ENCODE measurements around the gene PXMP4.
A peak's percentile ranks its signal among the peaks of the same experiment; 100 is the strongest.

Gene PXMP4

GRCh38 chr20:33697129-33697528 is 23.0 kb downstream of the PXMP4 start:
- Histone ChIP-seq H3K27me3 (ENCODE audit: control insufficient read depth, insufficient read depth, low read length) (no peaks in the 10 kb centered on the region), H3K4me3 (ENCODE audit: low read depth, low read length) (no peak overlapping the region), H3K9ac (ENCODE audit: low read depth, low read length) (no peak overlapping the region), H3K36me3 (ENCODE audit: control insufficient read depth, insufficient read depth, low read length) (no peaks in the 10 kb centered on the region), H3K9me3 (ENCODE audit: control insufficient read depth, insufficient read depth, low read length) (no peaks in the 10 kb centered on the region), H3K4me1 (ENCODE audit: control insufficient read depth, insufficient read depth, low read length) (no peaks in the 10 kb centered on the region)

GRCh38 chr20:33696448-33696847 is 23.7 kb downstream of the PXMP4 start:
- Histone ChIP-seq H3K4me1 (ENCODE audit: control insufficient read depth, insufficient read depth, low read length) (no peaks in the 10 kb centered on the region), H3K9ac (ENCODE audit: low read depth, low read length) (no peak overlapping the region), H3K36me3 (ENCODE audit: control insufficient read depth, insufficient read depth, low read length) (no peaks in the 10 kb centered on the region), H3K9me3 (ENCODE audit: control insufficient read depth, insufficient read depth, low read length) (no peaks in the 10 kb centered on the region), H3K27me3 (ENCODE audit: control insufficient read depth, insufficient read depth, low read length) (no peaks in the 10 kb centered on the region), H3K4me3 (ENCODE audit: low read depth, low read length) (no peak overlapping the region)

GRCh38 chr20:33694639-33695012 is 25.5 kb downstream of the PXMP4 start:
- peaks cover 2% of the 10 kb centered on the region for H3K4me1 ChIP-seq (ENCODE audit: control insufficient read depth, insufficient read depth, low read length)
- H3K4me3 ChIP-seq (ENCODE audit: low read depth, low read length), result no peak overlapping the region
- H3K27me3 ChIP-seq (ENCODE audit: control insufficient read depth, insufficient read depth, low read length), result peaks cover 4% of the 10 kb centered on the region
- no peaks in the 10 kb centered on the region for H3K9me3 ChIP-seq (ENCODE audit: control insufficient read depth, insufficient read depth, low read length)
- H3K9ac ChIP-seq (ENCODE audit: low read depth, low read length), result no peak overlapping the region
- H3K36me3 ChIP-seq (ENCODE audit: control insufficient read depth, insufficient read depth, low read length), result no peaks in the 10 kb centered on the region

GRCh38 chr20:33693741-33694638 is 26.1 kb downstream of the PXMP4 start:
- Histone ChIP-seq H3K27me3 (ENCODE audit: control insufficient read depth, insufficient read depth, low read length) (peaks cover 9% of the 10 kb centered on the region), H3K4me3 (ENCODE audit: low read depth, low read length) (no peak overlapping the region), H3K4me1 (ENCODE audit: control insufficient read depth, insufficient read depth, low read length) (peaks cover 2% of the 10 kb centered on the region), H3K36me3 (ENCODE audit: control insufficient read depth, insufficient read depth, low read length) (no peaks in the 10 kb centered on the region), H3K9me3 (ENCODE audit: control insufficient read depth, insufficient read depth, low read length) (no peaks in the 10 kb centered on the region), H3K9ac (ENCODE audit: low read depth, low read length) (no peak overlapping the region)

GRCh38 chr20:33693289-33693688 is 26.8 kb downstream of the PXMP4 start:
- Histone ChIP-seq H3K9me3 (ENCODE audit: control insufficient read depth, insufficient read depth, low read length) (no peaks in the 10 kb centered on the region), H3K4me1 (ENCODE audit: control insufficient read depth, insufficient read depth, low read length) (peaks cover 2% of the 10 kb centered on the region), H3K27me3 (ENCODE audit: control insufficient read depth, insufficient read depth, low read length) (peaks cover 11% of the 10 kb centered on the region), H3K9ac (ENCODE audit: low read depth, low read length) (no peak overlapping the region), H3K4me3 (ENCODE audit: low read depth, low read length) (no peak overlapping the region), H3K36me3 (ENCODE audit: control insufficient read depth, insufficient read depth, low read length) (no peaks in the 10 kb centered on the region)

GRCh38 chr20:33689973-33690372 is 30.1 kb downstream of the PXMP4 start:
- Histone ChIP-seq H3K9ac (ENCODE audit: low read depth, low read length) (no peak overlapping the region), H3K4me3 (ENCODE audit: low read depth, low read length) (no peak overlapping the region), H3K4me1 (ENCODE audit: control insufficient read depth, insufficient read depth, low read length) (peaks cover 6% of the 10 kb centered on the region), H3K27me3 (ENCODE audit: control insufficient read depth, insufficient read depth, low read length) (peaks cover 12% of the 10 kb centered on the region), H3K36me3 (ENCODE audit: control insufficient read depth, insufficient read depth, low read length) (no peaks in the 10 kb centered on the region), H3K9me3 (ENCODE audit: control insufficient read depth, insufficient read depth, low read length) (no peaks in the 10 kb centered on the region)

GRCh38 chr20:33689493-33689892 is 30.6 kb downstream of the PXMP4 start:
- Histone ChIP-seq H3K4me1 (ENCODE audit: control insufficient read depth, insufficient read depth, low read length) (peaks cover 6% of the 10 kb centered on the region), H3K4me3 (ENCODE audit: low read depth, low read length) (no peak overlapping the region), H3K27me3 (ENCODE audit: control insufficient read depth, insufficient read depth, low read length) (peaks cover 12% of the 10 kb centered on the region), H3K9me3 (ENCODE audit: control insufficient read depth, insufficient read depth, low read length) (no peaks in the 10 kb centered on the region), H3K9ac (ENCODE audit: low read depth, low read length) (no peak overlapping the region), H3K36me3 (ENCODE audit: control insufficient read depth, insufficient read depth, low read length) (no peaks in the 10 kb centered on the region)

GRCh38 chr20:33688938-33689424 is 31.1 kb downstream of the PXMP4 start:
- peaks cover 8% of the 10 kb centered on the region for H3K4me1 ChIP-seq (ENCODE audit: control insufficient read depth, insufficient read depth, low read length)
- no peak overlapping the region for H3K9ac ChIP-seq (ENCODE audit: low read depth, low read length)

GRCh38 chr20:33687993-33688937 is 31.8 kb downstream of the PXMP4 start:
- H3K9ac ChIP-seq (ENCODE audit: low read depth, low read length), result no peak overlapping the region
- H3K9me3 ChIP-seq (ENCODE audit: control insufficient read depth, insufficient read depth, low read length), result no peaks in the 10 kb centered on the region
- peaks cover 12% of the 10 kb centered on the region for H3K27me3 ChIP-seq (ENCODE audit: control insufficient read depth, insufficient read depth, low read length)
- H3K4me1 ChIP-seq (ENCODE audit: control insufficient read depth, insufficient read depth, low read length), result peaks cover 8% of the 10 kb centered on the region
- H3K4me3 ChIP-seq (ENCODE audit: low read depth, low read length), result no peak overlapping the region
- peaks cover 2% of the 10 kb centered on the region for H3K36me3 ChIP-seq (ENCODE audit: control insufficient read depth, insufficient read depth, low read length)

More at GRCh38 chr20:33688938-33689424, 31.1 kb downstream of the PXMP4 start:
- H3K9me3 ChIP-seq (ENCODE audit: control insufficient read depth, insufficient read depth, low read length), result no peaks in the 10 kb centered on the region
- H3K27me3 ChIP-seq (ENCODE audit: control insufficient read depth, insufficient read depth, low read length), result peaks cover 12% of the 10 kb centered on the region
- H3K4me3 ChIP-seq (ENCODE audit: low read depth, low read length), result no peak overlapping the region
- no peaks in the 10 kb centered on the region for H3K36me3 ChIP-seq (ENCODE audit: control insufficient read depth, insufficient read depth, low read length)

- no peaks in the 10 kb centered on the region for H3K9me3 ChIP-seq (ENCODE audit: control insufficient read depth, insufficient read depth, low read length)
- H3K9ac ChIP-seq (ENCODE audit: low read depth, low read length), result no peak overlapping the region
- H3K27me3 ChIP-seq (ENCODE audit: control insufficient read depth, insufficient read depth, low read length), result peaks cover 12% of the 10 kb centered on the region
- H3K36me3 ChIP-seq (ENCODE audit: control insufficient read depth, insufficient read depth, low read length), result peaks cover 2% of the 10 kb centered on the region
- H3K4me1 ChIP-seq (ENCODE audit: control insufficient read depth, insufficient read depth, low read length), result peaks cover 8% of the 10 kb centered on the region
- no peak overlapping the region for H3K4me3 ChIP-seq (ENCODE audit: low read depth, low read length)
Measured at GRCh38 chr20:33687370-33687915, 32.7 kb downstream of the PXMP4 start.

GRCh38 chr20:33686984-33687366 is 33.1 kb downstream of the PXMP4 start:
- Histone ChIP-seq H3K9me3 (ENCODE audit: control insufficient read depth, insufficient read depth, low read length) (no peaks in the 10 kb centered on the region), H3K36me3 (ENCODE audit: control insufficient read depth, insufficient read depth, low read length) (peaks cover 2% of the 10 kb centered on the region), H3K4me1 (ENCODE audit: control insufficient read depth, insufficient read depth, low read length) (peaks cover 8% of the 10 kb centered on the region), H3K4me3 (ENCODE audit: low read depth, low read length) (peak overlapping the region; percentile 59), H3K27me3 (ENCODE audit: control insufficient read depth, insufficient read depth, low read length) (peaks cover 12% of the 10 kb centered on the region), H3K9ac (ENCODE audit: low read depth, low read length) (no peak overlapping the region)

Data from iPS-15b (cell line).